HL-60 (cell line): ENCODE results near the gene TMEM151A.

Experiments
- DNase-seq, 2 experiments: peaks; one replicate each; pipeline ENCODE4 v3.0.0-alpha.2; 2010 to 2020; ENCODE audit warnings: low read depth in 1 of 2, low spot score in 1 of 2
- H3K27ac ChIP-seq: fragments of 250-450 bp; sonication (Bioruptor Pico); replicated peaks from 2 replicates; pipeline ENCODE4 v1.5.1; 2020; ENCODE audit warnings: mild to moderate bottlenecking, moderate library complexity
- H3K27me3 ChIP-seq: fragments of 250-450 bp; sonication (Bioruptor Pico); 2 replicates; pipeline ENCODE4 v1.5.1; 2021; ENCODE audit warnings: mild to moderate bottlenecking, moderate library complexity; ENCODE audit not compliant: insufficient read depth, poor library complexity, severe bottlenecking
- H3K4me3 ChIP-seq: replicated peaks from 2 replicates; pipeline ENCODE4 v1.5.1; 2011; ENCODE audit warnings: mild to moderate bottlenecking, control low read depth, low read length; ENCODE audit not compliant: insufficient read depth
- CTCF ChIP-seq: IDR thresholded peaks from one replicate; pipeline ENCODE4 v1.5.1; 2011; ENCODE audit warnings: low read length, control low read depth, inconsistent platforms; ENCODE audit not compliant: insufficient read depth
- GABPA ChIP-seq: IDR thresholded peaks from 2 replicates; pipeline ENCODE4 v1.6.1; 2012; ENCODE audit warnings: low read depth
- POLR2AphosphoS5 ChIP-seq: IDR thresholded peaks from 2 replicates; pipeline ENCODE4 v1.6.1; 2012; ENCODE audit warnings: low read depth
- REST ChIP-seq: IDR thresholded peaks from 2 replicates; pipeline ENCODE4 v1.6.1; 2012; ENCODE audit warnings: low read depth; ENCODE audit not compliant: insufficient replicate concordance
- SPI1 ChIP-seq: IDR thresholded peaks from 2 replicates; pipeline ENCODE4 v1.6.1; 2012; ENCODE audit warnings: low read depth, mild to moderate bottlenecking, borderline replicate concordance

The TMEM151A gene

GRCh38 chr11:66259956-66260355, 31.7 kb upstream of the TMEM151A start:
- DNase-seq, result no peak

GRCh38 chr11:66261578-66261977, 30.1 kb upstream of the TMEM151A start:
- no peak for DNase-seq
- no peak overlapping the region for H3K4me3 ChIP-seq
- TF ChIP-seq REST (no peak), CTCF (no peak), SPI1 (no peak), GABPA (no peak), POLR2AphosphoS5 (no peak)
- peaks cover 6% of the 10 kb centered on the region for H3K27me3 ChIP-seq
- no peak overlapping the region for H3K27ac ChIP-seq

More at GRCh38 chr11:66259956-66260355, 31.7 kb upstream of the TMEM151A start:
- Histone ChIP-seq H3K27me3 (peaks cover 6% of the 10 kb centered on the region), H3K27ac (no peak overlapping the region), H3K4me3 (no peak overlapping the region)
- TF ChIP-seq GABPA (no peak), SPI1 (no peak), POLR2AphosphoS5 (no peak), CTCF (no peak), REST (no peak)

GRCh38 chr11:66262191-66262590, 29.5 kb upstream of the TMEM151A start:
- H3K4me3 ChIP-seq, result no peak overlapping the region
- DNase-seq, result no peak
- no peak overlapping the region for H3K27ac ChIP-seq
- TF ChIP-seq SPI1, result no peak
- TF ChIP-seq GABPA, result no peak
- no peak for TF ChIP-seq CTCF
- TF ChIP-seq POLR2AphosphoS5, result no peak
- no peak for TF ChIP-seq REST
- peaks cover 1% of the 10 kb centered on the region for H3K27me3 ChIP-seq
